GM21786 (cell line): ENCODE measurements around the gene PAQR6.
A peak's percentile ranks its signal among the peaks of the same experiment; 100 is the strongest.
"Not testable (repeated sequence)": the region's sequence is repeated elsewhere in the genome, so short reads cannot be mapped to it uniquely, and the experiment has no call there.

Source experiments
- ATAC-seq: cut with Tn5 transposase; IDR thresholded peaks from one replicate; pipeline ENCODE4 v1.9.1; 2021; ENCODE audit not compliant: unreplicated experiment

The PAQR6 gene

GRCh38 chr1:156232201-156232894 is 15.5 kb downstream of the PAQR6 start:
- ATAC-seq: no peak

GRCh38 chr1:156230473-156230837 is 17.4 kb downstream of the PAQR6 start:
- ATAC-seq: no peak

- no peak for ATAC-seq
These were observed 17.9 kb downstream of the PAQR6 start for GRCh38 chr1:156229809-156230472.

- no peak for ATAC-seq
These were observed 19.4 kb downstream of the PAQR6 start for GRCh38 chr1:156228501-156228900.

- no peak for ATAC-seq
These were observed 21.1 kb downstream of the PAQR6 start for GRCh38 chr1:156226782-156227181.

- peak; percentile 67 for ATAC-seq
These were observed 21.7 kb downstream of the PAQR6 start for GRCh38 chr1:156226116-156226538.

- no peak for ATAC-seq
These were observed 22.2 kb downstream of the PAQR6 start for GRCh38 chr1:156225677-156226014.

- ATAC-seq: no peak
These were observed 25.7 kb downstream of the PAQR6 start for GRCh38 chr1:156221986-156222692.

- ATAC-seq: no peak
These were observed 27.6 kb downstream of the PAQR6 start for GRCh38 chr1:156220226-156220625.

- no peak for ATAC-seq
These were observed 30.0 kb downstream of the PAQR6 start for GRCh38 chr1:156217871-156218270.

- not testable (repeated sequence) for ATAC-seq
These were observed 31.3 kb downstream of the PAQR6 start for GRCh38 chr1:156216361-156217086.

- no peak for ATAC-seq
These were observed 33.7 kb downstream of the PAQR6 start for GRCh38 chr1:156214024-156214748.

- no peak for ATAC-seq
These were observed 34.3 kb downstream of the PAQR6 start for GRCh38 chr1:156213644-156213966.

GRCh38 chr1:156212833-156213643 is 34.8 kb downstream of the PAQR6 start, which contains the start of gene PMF1:
Gene PMF1, plus strand, starts transcription at chr1:156213007. Its CDS starts 9 bp downstream, at chr1:156213016.
- ATAC-seq: peak; percentile 86

- no peak for ATAC-seq
These were observed 35.7 kb downstream of the PAQR6 start for GRCh38 chr1:156212130-156212529.

GRCh38 chr1:156211243-156211642 is 36.6 kb downstream of the PAQR6 start:
- no peak for ATAC-seq

GRCh38 chr1:156204686-156205085 is 43.2 kb downstream of the PAQR6 start:
- no peak for ATAC-seq

- no peak for ATAC-seq
These were observed 44.5 kb downstream of the PAQR6 start for GRCh38 chr1:156203331-156203730.

- no peak for ATAC-seq
These were observed 47.8 kb downstream of the PAQR6 start for GRCh38 chr1:156200044-156200443.

GRCh38 chr1:156198831-156199349 is 49.0 kb downstream of the PAQR6 start:
- peak; percentile 53 for ATAC-seq
